Smooth muscle cell (in vitro differentiated cells): Measurements from ENCODE around the gene LMTK3. TPM values are rescaled to one million over a fixed set of nuclear protein-coding genes. Genes with fewer than 3 reads are reported as not detected.

Experiments
- DNase-seq: peaks from one replicate; lab custom pipeline; 2025; ENCODE audit not compliant: unreplicated experiment; lab: John Stamatoyannopoulos, UW
- H2AFZ ChIP-seq: fragments of 200-600 bp; sonication (generic); 2 replicates; pipeline ENCODE4 v1.6.0; 2016; ENCODE audit warnings: antibody characterized with exemption, low read depth, mild to moderate bottlenecking
- H3F3A ChIP-seq: fragments of 200-600 bp; sonication (generic); 2 replicates; pipeline ENCODE4 v1.6.0; 2017; ENCODE audit warnings: antibody characterized with exemption, low read depth
- H3K27ac ChIP-seq: fragments of 200-600 bp; sonication (generic); 2 replicates; pipeline ENCODE4 v1.5.1; 2016; ENCODE audit warnings: low read depth, mild to moderate bottlenecking
- H3K27me3 ChIP-seq: fragments of 200-600 bp; sonication (generic); 2 replicates; pipeline ENCODE4 v1.6.1; 2016; ENCODE audit warnings: low read depth, mild to moderate bottlenecking
- H3K36me3 ChIP-seq: fragments of 200-600 bp; sonication (generic); 2 replicates; pipeline ENCODE4 v1.5.1; 2016; ENCODE audit warnings: low read depth
- H3K4me1 ChIP-seq: fragments of 200-600 bp; sonication (generic); 2 replicates; pipeline ENCODE4 v1.5.1; 2016; ENCODE audit warnings: low read depth
- H3K4me2 ChIP-seq: fragments of 200-600 bp; sonication (generic); 2 replicates; pipeline ENCODE4 v1.6.0; 2016; ENCODE audit warnings: mild to moderate bottlenecking
- H3K4me3 ChIP-seq: fragments of 200-600 bp; sonication (generic); 2 replicates; pipeline ENCODE4 v1.5.1; 2016; ENCODE audit warnings: mild to moderate bottlenecking
- H3K79me2 ChIP-seq: fragments of 200-600 bp; sonication (generic); 2 replicates; pipeline ENCODE4 v1.6.0; 2016; ENCODE audit warnings: low read depth, mild to moderate bottlenecking
- H3K9ac ChIP-seq: fragments of 200-600 bp; sonication (generic); 2 replicates; pipeline ENCODE4 v1.6.0; 2016; ENCODE audit warnings: low read depth
- H3K9me3 ChIP-seq: fragments of 200-600 bp; sonication (generic); replicated peaks from 2 replicates; pipeline ENCODE4 v1.5.1; 2016; ENCODE audit warnings: low read depth
- H4K20me1 ChIP-seq: fragments of 200-600 bp; sonication (generic); 2 replicates; pipeline ENCODE4 v1.6.0; 2016; ENCODE audit warnings: low read depth
- CTCF ChIP-seq: fragments of 200-600 bp; sonication (generic); IDR thresholded peaks from 2 replicates; pipeline ENCODE4 v1.5.1; 2017; ENCODE audit warnings: borderline replicate concordance, mild to moderate bottlenecking, antibody characterized with exemption; ENCODE audit not compliant: insufficient read depth, poor library complexity, severe bottlenecking
- WGBS: methylation state at CpG from one replicate; pipeline ENCODE4 v1.1.7; 2016; ENCODE audit warnings: low lambda C conversion rate; 5-methylcytosine and 5-hydroxymethylcytosine counted together
- polyA plus RNA-seq: library from polyadenylated mRNA; unstranded; fragments of >200 nt; fragmentation: Nextera tagmentation; extraction: Ambion mirVana; gene quantifications from 2 replicates; pipeline ENCODE4 v1.2.1, GENCODE V29; 2016
- total RNA-seq: library from RNA; depleted of rRNA; stranded (reverse); fragments of >200 nt; gene quantifications from 2 replicates; pipeline ENCODE4 v1.2.3, GENCODE V29; 2014

LMTK3 gene
- total and polyA plus RNA-seq, 2 experiments from 2014 or later = 0.66 to 3.1 TPM

DNA sequence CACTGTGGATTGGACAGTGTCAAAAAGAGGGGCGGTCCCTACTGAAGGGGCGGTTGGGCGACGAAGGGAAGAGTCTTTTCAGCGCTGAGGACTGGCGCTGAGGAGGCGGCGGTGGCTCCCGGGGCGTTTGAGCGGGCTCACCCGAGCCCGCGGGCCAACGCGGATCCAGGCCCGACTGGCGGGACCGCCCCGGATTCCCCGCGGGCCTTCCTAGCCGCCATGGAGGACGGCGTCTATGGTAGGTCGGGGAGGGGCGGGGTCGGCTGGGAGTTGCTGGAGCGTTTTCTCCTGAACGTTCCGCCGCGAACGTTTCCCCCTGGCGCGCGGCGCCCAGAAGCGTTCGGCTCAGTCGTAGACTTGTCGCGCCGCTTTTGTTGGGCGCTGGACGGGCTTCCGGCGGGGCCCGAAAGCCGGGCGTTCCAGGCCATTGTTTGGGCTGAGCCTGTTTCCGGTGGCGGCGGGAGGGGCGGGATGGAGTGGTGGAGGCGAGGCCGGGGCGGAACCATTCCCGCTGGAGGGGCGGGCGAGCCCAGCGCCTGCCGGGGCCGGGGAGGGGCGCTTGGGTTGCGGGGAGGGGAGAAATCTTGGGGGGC, 42.2 kb downstream of the LMTK3 start, which contains the start of gene CYTH2:
Gene CYTH2 (plus strand): TSS at position 81 of the 593 bp plus-strand sequence. CDS start 139 bp downstream, at position 220.
- Histone ChIP-seq H3F3A (no peaks in the 10 kb centered on the region), H3K27me3 (no peaks in the 10 kb centered on the region), H3K9ac (peak within 1 kb of the TSS; percentile 98), H3K36me3 (peaks cover 3% of the 10 kb centered on the region), H2AFZ (no peak within 1 kb of the TSS), H3K4me2 (peak within 1 kb of the TSS; percentile 97), H3K9me3 (no peaks in the 10 kb centered on the region), H3K79me2 (peaks cover 16% of the 10 kb centered on the region), H3K27ac (peak within 1 kb of the TSS; percentile 93), H4K20me1 (peaks cover 47% of the 10 kb centered on the region), H3K4me1 (peaks cover 13% of the 10 kb centered on the region), H3K4me3 (peak within 1 kb of the TSS; percentile 86)
- WGBS = 1% methylated on average over 47 of the region's 66 CpGs
- no peak for TF ChIP-seq CTCF
- peak; percentile 78 for DNase-seq

DNA sequence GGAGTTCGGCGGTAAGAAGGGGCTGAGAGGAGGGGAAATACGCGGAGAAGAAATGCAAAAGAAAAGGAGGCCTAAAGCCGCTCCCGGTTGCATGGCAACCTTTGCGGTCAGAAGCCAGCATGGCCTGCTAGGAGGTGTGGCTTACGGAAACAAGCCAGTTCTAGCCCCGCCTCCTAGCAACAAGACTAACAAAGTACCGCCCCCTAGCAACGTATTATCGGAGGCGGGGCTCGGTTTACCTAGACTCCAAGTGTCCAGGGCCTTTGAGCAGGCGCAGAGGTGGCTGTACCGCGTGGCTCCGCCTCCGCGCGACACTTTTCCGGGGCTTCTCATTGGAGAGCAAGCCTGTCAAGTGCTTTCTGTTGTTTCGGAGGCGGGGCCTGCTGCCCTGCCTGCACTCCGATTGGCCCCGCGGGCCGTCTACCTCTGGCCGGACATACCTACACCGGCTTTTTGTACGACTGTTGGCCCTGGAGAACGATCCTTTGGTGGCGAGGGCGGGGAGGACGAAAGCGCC, 42.8 kb downstream of the LMTK3 start:
- H3K27ac ChIP-seq = peak overlapping the region; percentile 93
- no peaks in the 10 kb centered on the region for H3K27me3 ChIP-seq
- H3K36me3 ChIP-seq = peaks cover 3% of the 10 kb centered on the region
- no peaks in the 10 kb centered on the region for H3K9me3 ChIP-seq
- TF ChIP-seq CTCF = no peak
- peaks cover 16% of the 10 kb centered on the region for H3K79me2 ChIP-seq
- peak overlapping the region; percentile 65 for H3K4me2 ChIP-seq
- no peak overlapping the region for H2AFZ ChIP-seq
- H3K9ac ChIP-seq = peak overlapping the region; percentile 98
- peaks cover 13% of the 10 kb centered on the region for H3K4me1 ChIP-seq
- peaks cover 42% of the 10 kb centered on the region for H4K20me1 ChIP-seq
- peak; percentile 94 for DNase-seq
- WGBS = 1% methylated on average over 36 of the region's 36 CpGs
- H3K4me3 ChIP-seq = peak overlapping the region; percentile 86
- H3F3A ChIP-seq = no peaks in the 10 kb centered on the region

GRCh38 chr19:48466561-48467325, 44.9 kb downstream of the LMTK3 start:
- no peaks in the 10 kb centered on the region for H3K9me3 ChIP-seq
- peaks cover 21% of the 10 kb centered on the region for H4K20me1 ChIP-seq
- peak overlapping the region; percentile 42 for H3K27ac ChIP-seq
- peaks cover 13% of the 10 kb centered on the region for H3K4me1 ChIP-seq
- H3K36me3 ChIP-seq = no peaks in the 10 kb centered on the region
- no peak overlapping the region for H2AFZ ChIP-seq
- peaks cover 16% of the 10 kb centered on the region for H3K79me2 ChIP-seq
- 70% methylated on average over 16 of the region's 16 CpGs for WGBS
- H3K27me3 ChIP-seq = no peaks in the 10 kb centered on the region
- DNase-seq = no peak
- no peak overlapping the region for H3K4me2 ChIP-seq
- no peaks in the 10 kb centered on the region for H3F3A ChIP-seq
- no peak overlapping the region for H3K4me3 ChIP-seq
- H3K9ac ChIP-seq = no peak overlapping the region
- TF ChIP-seq CTCF = no peak
